HCT116 (cell line): ENCODE measurements around the gene SHISA8. TPM values are rescaled to one million over a fixed set of nuclear protein-coding genes. Genes with fewer than 3 reads are reported as not detected.

Experiments used
- ATAC-seq: fragments of 200-7000 bp; cut with Tn5 transposase; 2 replicates; pipeline ENCODE4 v1.9.1; 2020; ENCODE audit warnings: mild to moderate bottlenecking, moderate library complexity
- BruUV-seq: library from RNA; stranded (reverse); fragments of 400-500 nt; replicated peaks from 2 replicates; lab custom pipeline; 2021; lab: Mats Ljungman, UMichigan
- CTCF ChIA-PET: fragments of 300-600 bp; sonication (Branson Sonifier 250); formaldehyde crosslinking; loops from one replicate; lab custom pipeline; 2021; ENCODE audit warnings: antibody characterized with exemption; lab: Charles Lee
- POLR2A ChIA-PET: fragments of 300-600, 350-600 bp; sonication (Branson Sonifier 250); formaldehyde crosslinking; loops from one replicate; lab custom pipeline; 2021; ENCODE audit warnings: antibody characterized with exemption; lab: Charles Lee
- RAD21 ChIA-PET, 2 experiments: fragments of 300-600 bp; sonication (Branson Sonifier 250); formaldehyde crosslinking; loops; one replicate each; lab custom pipeline; 2023; ENCODE audit warnings: low total read pairs in 2 of 2; ENCODE audit not compliant: uncharacterized antibody in 2 of 2, unreplicated experiment in 2 of 2, low non-redundant PET in 1 of 2; lab: Charles Lee
- DNase-seq: peaks from one replicate; pipeline ENCODE4 v3.0.0-alpha.2; 2010; ENCODE audit warnings: low read depth, low spot score
- H2AFZ ChIP-seq: fragments of 200-600 bp; shearing (Covaris generic), sonication (generic); 2 replicates; pipeline ENCODE4 v1.6.1; 2017; ENCODE audit warnings: low read depth, mixed run types, mixed read lengths, antibody characterized with exemption, low read length; ENCODE audit not compliant: poor library complexity, severe bottlenecking
- H3K27ac ChIP-seq: 2 replicates; pipeline ENCODE4 v1.5.1; 2012; ENCODE audit warnings: low read depth, low read length
- H3K27me3 ChIP-seq: fragments of 200-600 bp; sonication (generic); 2 replicates; pipeline ENCODE4 v1.6.1; 2016; ENCODE audit warnings: mixed run types, low read length, mixed read lengths; ENCODE audit not compliant: insufficient read depth
- H3K36me3 ChIP-seq, 2 experiments: fragments of 200-500 bp in 1 of 2; fragments of 200-600 bp in 1 of 2; sonication (Bioruptor generic) in 1 of 2; sonication (generic) in 1 of 2; 2 replicates each; pipeline versions ENCODE4 v1.5.1 to v1.6.1; 2014 to 2016; ENCODE audit warnings: low read length in 2 of 2, inconsistent platforms in 1 of 2, mixed read lengths in 1 of 2, mixed run types in 1 of 2; ENCODE audit not compliant: insufficient read depth in 2 of 2, control insufficient read depth in 1 of 2
- H3K4me1 ChIP-seq, 2 experiments: fragments of 200-600 bp in 1 of 2; sonication (generic) in 1 of 2; 2 replicates each; pipeline versions ENCODE4 v1.5.1 to v1.6.1; 2012 to 2017; ENCODE audit warnings: low read length in 2 of 2, inconsistent platforms in 1 of 2, mild to moderate bottlenecking in 1 of 2, mixed read lengths in 1 of 2, mixed run types in 1 of 2, moderate library complexity in 1 of 2; ENCODE audit not compliant: insufficient read depth in 2 of 2, control insufficient read depth in 1 of 2
- H3K4me2 ChIP-seq: fragments of 200-600 bp; sonication (generic); 2 replicates; pipeline ENCODE4 v1.6.1; 2017; ENCODE audit warnings: mixed run types, low read length, mixed read lengths
- H3K4me3 ChIP-seq, 2 experiments: fragments of 200-600 bp in 1 of 2; sonication (generic) in 1 of 2; replicated peaks in 1 of 2; 2 replicates each; pipeline ENCODE4 v1.5.1; 2011 to 2016; ENCODE audit warnings: low read length in 2 of 2, control low read depth in 1 of 2, low read depth in 1 of 2, mild to moderate bottlenecking in 1 of 2, mixed read lengths in 1 of 2, mixed run types in 1 of 2
- H3K79me2 ChIP-seq: fragments of 200-600 bp; sonication (generic); 2 replicates; pipeline ENCODE4 v1.6.1; 2017; ENCODE audit warnings: mild to moderate bottlenecking, mixed run types, low read length, moderate library complexity, mixed read lengths; ENCODE audit not compliant: insufficient read depth
- H3K9ac ChIP-seq: fragments of 200-600 bp; sonication (generic); 2 replicates; pipeline ENCODE4 v1.6.1; 2016; ENCODE audit warnings: low read length, mixed read lengths
- H3K9me2 ChIP-seq: fragments of 200-600 bp; sonication (generic), shearing (Covaris generic); 2 replicates; pipeline ENCODE4 v1.6.1; 2017; ENCODE audit warnings: mixed run types, mild to moderate bottlenecking, moderate library complexity; ENCODE audit not compliant: insufficient read depth
- H3K9me3 ChIP-seq, 2 experiments: fragments of 200-500 bp in 1 of 2; fragments of 200-600 bp in 1 of 2; sonication (Bioruptor generic) in 1 of 2; sonication (generic) in 1 of 2; 2 replicates each; pipeline ENCODE4 v1.6.1; 2014 to 2017; ENCODE audit warnings: low read length in 2 of 2, mixed read lengths in 2 of 2, inconsistent platforms in 1 of 2, low read depth in 1 of 2, mild to moderate bottlenecking in 1 of 2, mixed run types in 1 of 2, moderate library complexity in 1 of 2; ENCODE audit not compliant: control insufficient read depth in 1 of 2, insufficient read depth in 1 of 2
- H4K20me1 ChIP-seq: fragments of 200-600 bp; sonication (generic), shearing (Covaris generic); 2 replicates; pipeline ENCODE4 v1.6.1; 2017; ENCODE audit warnings: mixed run types, mild to moderate bottlenecking, moderate library complexity; ENCODE audit not compliant: insufficient read depth
- ATF3 ChIP-seq: IDR thresholded peaks from 2 replicates; pipeline ENCODE4 v1.6.1; 2012
- CTCF ChIP-seq, 3 experiments: fragments of 200-600 bp in 1 of 3; sonication (generic) in 1 of 3; IDR thresholded peaks in 2 of 3; conservative IDR thresholded peaks in 1 of 3; 2 replicates each; pipeline ENCODE4 v1.5.1; 2012 to 2017; ENCODE audit warnings: low read depth in 2 of 3, low read length in 2 of 3, antibody characterized with exemption in 1 of 3, borderline replicate concordance in 1 of 3, control low read depth in 1 of 3, mild to moderate bottlenecking in 1 of 3, mixed read lengths in 1 of 3, mixed run types in 1 of 3, moderate library complexity in 1 of 3; ENCODE audit not compliant: insufficient read depth in 1 of 3
- EGR1 ChIP-seq: IDR thresholded peaks from 2 replicates; pipeline ENCODE4 v1.6.1; 2012; ENCODE audit warnings: low read depth
- ELF1 ChIP-seq: IDR thresholded peaks from 2 replicates; pipeline ENCODE4 v1.6.1; 2012; ENCODE audit warnings: low read depth, borderline replicate concordance
- EZH2phosphoT487 ChIP-seq: fragments of 200-600 bp; IDR thresholded peaks from 2 replicates; pipeline ENCODE4 v1.6.1; 2018; ENCODE audit warnings: antibody characterized with exemption, borderline replicate concordance
- FOSL1 ChIP-seq: IDR thresholded peaks from 2 replicates; pipeline ENCODE4 v1.6.1; 2012; ENCODE audit warnings: low read depth
- JUND ChIP-seq: IDR thresholded peaks from 2 replicates; pipeline ENCODE4 v1.6.1; 2012
- MAX ChIP-seq: IDR thresholded peaks from 2 replicates; pipeline ENCODE4 v1.6.1; 2012
- POLR2A ChIP-seq: IDR thresholded peaks from 2 replicates; pipeline ENCODE4 v1.7.0; 2011; ENCODE audit warnings: borderline replicate concordance; ENCODE audit not compliant: insufficient read depth, insufficient read length; ENCODE audit errors: extremely low read depth
- POLR2AphosphoS5 ChIP-seq: IDR thresholded peaks from 2 replicates; pipeline ENCODE4 v1.6.1; 2011; ENCODE audit warnings: mild to moderate bottlenecking, low read depth, low read length, moderate library complexity
- RAD21 ChIP-seq: IDR thresholded peaks from 2 replicates; pipeline ENCODE4 v1.6.1; 2012; ENCODE audit warnings: low read depth, mild to moderate bottlenecking
- SIN3A ChIP-seq: IDR thresholded peaks from 2 replicates; pipeline ENCODE4 v1.6.1; 2012; ENCODE audit warnings: low read depth
- TCF7L2 ChIP-seq: IDR thresholded peaks from 2 replicates; pipeline ENCODE4 v1.7.0; 2011; ENCODE audit warnings: borderline replicate concordance, inconsistent platforms; ENCODE audit not compliant: insufficient read depth, insufficient read length; ENCODE audit errors: extremely low read depth
- YY1 ChIP-seq: IDR thresholded peaks from 2 replicates; pipeline ENCODE4 v1.6.1; 2011; ENCODE audit warnings: low read length, low read depth, moderate library complexity, mild to moderate bottlenecking; ENCODE audit not compliant: insufficient replicate concordance; ENCODE audit errors: extremely low read depth
- ZFX ChIP-seq: fragments of 450-650 bp; IDR thresholded peaks from 2 replicates; pipeline ENCODE4 v1.6.1; 2017
- ZNF274 ChIP-seq: fragments of 200-500 bp; sonication (Bioruptor generic); IDR thresholded peaks from 2 replicates; pipeline ENCODE4 v1.6.1; 2014; ENCODE audit warnings: mild to moderate bottlenecking, low read depth, low read length, inconsistent platforms
- intact Hi-C: fragments of 100-400 bp; cut with micrococcal nuclease; formaldehyde crosslinking; loops from 2 replicates; pipeline ENCODE4 v1.10.0; 2022
- total RNA-seq: library from RNA; stranded (reverse); gene quantifications from one replicate; pipeline ENCODE4 v1.2.1, GENCODE V29; 2021; ENCODE audit not compliant: unreplicated experiment

SHISA8 gene
- total RNA-seq, 1 experiment from 2014 or later: 13.9 TPM

GRCh38 chr22:41914611-41915034 lies 251 bp downstream of the SHISA8 start:
- Histone ChIP-seq H3K79me2 (no peaks in the 10 kb centered on the region), H3K36me3 (no peaks in the 10 kb centered on the region), H4K20me1 (no peaks in the 10 kb centered on the region), H2AFZ (no peak overlapping the region), H3K4me2 (peak overlapping the region; percentile 74), H3K9ac (peak overlapping the region; percentile 69), H3K9me2 (no peaks in the 10 kb centered on the region), H3K27ac (peak overlapping the region; percentile 41; the same call in 1 of the 2 replicates), H3K27me3 (no peaks in the 10 kb centered on the region), H3K9me3 (no peaks in the 10 kb centered on the region), H3K4me1 (peaks cover 12 to 44% of the 10 kb centered on the region in 2 experiments), H3K4me3 (peak overlapping the region; percentile 37 to 61)
- POLR2A ChIA-PET: no interaction called here
- intact Hi-C loops: no loop called here
- DNase-seq (no peak), ATAC-seq (peak; percentile 64)
- BruUV-seq: no TSS peak
- RAD21 ChIA-PET: no interaction called here
- CTCF ChIA-PET: no interaction called here
- TF ChIP-seq ZFX (peak; percentile 82; the same call in 1 of the 2 replicates), POLR2A (peak; percentile 34), RAD21 (no peak)

- POLR2A ChIA-PET: no interaction called here
- H3K4me2 ChIP-seq: peak overlapping the region; percentile 42
- RAD21 ChIA-PET: no interaction called here
- DNase-seq: no peak
- H2AFZ ChIP-seq: no peak overlapping the region
- H3K27me3 ChIP-seq: no peaks in the 10 kb centered on the region
- ATAC-seq: peak; percentile 27
- H3K9me2 ChIP-seq: no peaks in the 10 kb centered on the region
- CTCF ChIA-PET: interaction anchor here (1.4 kb wide), 1 partner anchor 12 kb away, joined by 3 read pairs; no protein-coding TSS in a partner anchor
- no peaks in the 10 kb centered on the region for H4K20me1 ChIP-seq
- intact Hi-C loops: no loop called here
- peaks cover 12 to 41% of the 10 kb centered on the region in 2 experiments for H3K4me1 ChIP-seq
- peak overlapping the region; percentile 41; the same call in 1 of the 2 replicates for H3K27ac ChIP-seq
- H3K9ac ChIP-seq: no peak overlapping the region
- H3K36me3 ChIP-seq: no peaks in the 10 kb centered on the region
- no peaks in the 10 kb centered on the region for H3K79me2 ChIP-seq
- peak overlapping the region in 1 of 2 experiments; percentile 21; a peak in 2 of 4 replicates for H3K4me3 ChIP-seq
- no TSS peak for BruUV-seq
- H3K9me3 ChIP-seq: no peaks in the 10 kb centered on the region
- TF ChIP-seq CTCF (IDR thresholded peaks at IDR 0.05 in 2 of 3, conservative IDR thresholded peaks at IDR 0.05 in 1 of 3; ENCODE audit: borderline replicate concordance in 1 of 3, insufficient read depth in 1 of 3, low read depth in 2 of 3, low read length in 2 of 3): no peak
- TF ChIP-seq YY1: no peak
- no peak for TF ChIP-seq ELF1
- no peak for TF ChIP-seq POLR2AphosphoS5
- no peak for TF ChIP-seq ATF3
- TF ChIP-seq MAX: no peak
- no peak for TF ChIP-seq SIN3A
- TF ChIP-seq EGR1: no peak
- no peak for TF ChIP-seq TCF7L2
- no peak for TF ChIP-seq JUND
- TF ChIP-seq FOSL1: no peak
- TF ChIP-seq ZNF274: no peak
- TF ChIP-seq EZH2phosphoT487: no peak
Observed at GRCh38 chr22:41913842-41914534, 886 bp downstream of the SHISA8 start.
